ENCODE results near the gene MRPL33.

MRPL33 gene

DNA sequence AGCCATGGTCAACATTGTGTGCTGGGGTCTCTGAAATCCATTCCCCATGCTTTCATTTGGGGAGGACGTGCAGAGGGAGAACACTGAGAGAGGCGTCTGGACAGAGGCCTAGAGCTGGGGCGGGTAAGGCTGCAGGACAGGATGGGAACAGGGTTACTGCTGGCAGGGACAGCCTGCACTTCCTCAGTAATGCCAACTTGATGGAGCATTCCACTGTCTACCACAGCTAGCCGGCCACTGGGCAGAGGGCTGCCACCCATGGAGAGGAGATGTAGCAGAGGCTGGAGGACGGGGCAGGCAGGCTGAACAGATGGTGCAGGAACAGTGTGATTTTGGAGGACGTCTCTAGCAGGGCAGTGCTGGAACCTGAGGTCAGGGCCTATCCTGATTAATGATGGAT lies 29.3 kb downstream of the MRPL33 start:
- no peaks in the 10 kb centered on the region for H3K36me3 ChIP-seq (ENCODE audit: insufficient read depth, low read length)
- H3K4me1 ChIP-seq (ENCODE audit: insufficient read depth, low read length), result peaks cover 12% of the 10 kb centered on the region
- no peaks in the 10 kb centered on the region for H3K9me3 ChIP-seq (ENCODE audit: control insufficient read depth, insufficient read depth, low read length)
- no peak overlapping the region for H3K9ac ChIP-seq (ENCODE audit: low read depth, low read length)

DNA sequence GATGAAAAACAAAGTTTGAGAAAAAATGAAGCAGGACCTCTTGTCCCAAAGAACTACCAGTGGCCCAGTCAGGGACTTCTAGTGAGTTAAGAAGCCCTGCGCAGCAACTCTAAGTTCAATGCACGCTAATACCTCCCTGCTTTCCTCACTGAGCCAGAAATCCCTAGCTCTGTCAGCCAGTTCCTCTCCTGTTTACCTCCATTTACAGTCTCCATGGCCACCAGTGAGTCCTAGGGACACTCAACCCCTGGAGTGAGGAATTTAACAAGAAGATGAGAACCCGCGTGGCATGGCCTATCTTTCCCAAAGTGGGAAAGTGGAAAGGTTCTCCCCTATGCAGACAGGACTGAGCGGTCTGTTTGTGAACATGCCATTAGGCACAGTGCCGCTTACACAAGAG lies 31.0 kb downstream of the MRPL33 start:
- H3K36me3 ChIP-seq (ENCODE audit: insufficient read depth, low read length), result no peaks in the 10 kb centered on the region
- peaks cover 12% of the 10 kb centered on the region for H3K4me1 ChIP-seq (ENCODE audit: insufficient read depth, low read length)
- no peaks in the 10 kb centered on the region for H3K9me3 ChIP-seq (ENCODE audit: control insufficient read depth, insufficient read depth, low read length)
- no peak overlapping the region for H3K9ac ChIP-seq (ENCODE audit: low read depth, low read length)

DNA sequence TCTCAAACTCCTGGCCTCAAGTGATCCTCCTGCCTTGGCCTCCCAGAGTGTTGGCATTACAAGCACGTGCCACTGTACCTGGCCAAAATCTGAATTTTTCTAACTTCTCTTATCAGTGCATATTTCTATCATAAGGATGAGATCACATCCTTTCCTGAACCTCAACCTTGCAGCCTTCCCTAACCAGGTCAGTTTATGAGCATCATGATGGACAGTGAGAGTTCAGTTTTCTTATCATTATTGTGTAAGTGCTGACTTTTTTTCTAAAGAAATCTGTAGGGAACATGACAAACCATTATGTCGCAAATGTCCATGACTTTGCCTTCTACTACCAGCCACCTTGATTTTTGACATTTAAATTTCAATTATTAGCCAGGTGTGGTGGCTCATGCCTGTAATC lies 31.5 kb downstream of the MRPL33 start:
- no peak overlapping the region for H3K9ac ChIP-seq (ENCODE audit: low read depth, low read length)
- H3K9me3 ChIP-seq (ENCODE audit: control insufficient read depth, insufficient read depth, low read length), result no peaks in the 10 kb centered on the region
- peaks cover 12% of the 10 kb centered on the region for H3K4me1 ChIP-seq (ENCODE audit: insufficient read depth, low read length)
- H3K36me3 ChIP-seq (ENCODE audit: insufficient read depth, low read length), result no peaks in the 10 kb centered on the region

DNA sequence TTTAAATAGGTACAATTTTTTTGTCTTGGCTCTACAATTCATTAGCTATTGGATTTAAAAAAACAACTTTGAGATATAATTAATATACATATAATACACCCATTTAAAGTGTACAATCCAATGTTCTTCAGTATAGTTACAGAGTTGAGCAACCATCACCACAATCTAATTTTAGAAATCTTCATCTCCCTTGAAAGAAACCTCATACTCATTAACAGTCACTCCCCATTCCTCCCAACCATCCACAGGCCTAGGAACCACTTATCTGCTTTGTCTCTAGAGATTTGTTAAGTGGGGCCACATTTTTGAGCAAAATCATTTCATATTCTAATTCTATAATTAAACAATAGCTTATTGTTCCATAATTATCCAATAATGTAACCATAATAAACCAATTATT lies 32.6 kb downstream of the MRPL33 start:
- no peaks in the 10 kb centered on the region for H3K9me3 ChIP-seq (ENCODE audit: control insufficient read depth, insufficient read depth, low read length)
- no peaks in the 10 kb centered on the region for H3K36me3 ChIP-seq (ENCODE audit: insufficient read depth, low read length)
- no peak overlapping the region for H3K9ac ChIP-seq (ENCODE audit: low read depth, low read length)
- peaks cover 7% of the 10 kb centered on the region for H3K4me1 ChIP-seq (ENCODE audit: insufficient read depth, low read length)

DNA sequence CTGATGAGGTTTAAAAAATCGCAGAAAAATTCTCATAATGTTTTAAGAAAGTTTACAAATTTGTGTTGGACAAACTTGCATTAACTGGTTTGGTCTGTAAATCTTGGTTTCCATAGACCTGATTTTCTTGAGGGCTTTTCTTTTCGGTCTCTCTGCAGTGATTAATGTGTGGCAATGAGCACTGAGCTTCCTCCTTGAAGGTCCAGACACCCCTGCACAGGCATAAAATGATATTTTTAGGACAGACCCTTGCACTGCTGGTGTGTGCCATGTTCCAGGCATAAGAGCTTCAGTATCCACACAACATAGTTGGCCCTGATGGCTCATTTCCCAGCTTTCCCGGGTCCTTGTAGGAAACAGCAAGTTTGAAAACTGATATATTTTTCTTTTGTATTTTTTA lies 33.7 kb downstream of the MRPL33 start:
- Histone ChIP-seq H3K9me3 (ENCODE audit: control insufficient read depth, insufficient read depth, low read length) (no peaks in the 10 kb centered on the region), H3K9ac (ENCODE audit: low read depth, low read length) (no peak overlapping the region), H3K36me3 (ENCODE audit: insufficient read depth, low read length) (no peaks in the 10 kb centered on the region), H3K4me1 (ENCODE audit: insufficient read depth, low read length) (no peaks in the 10 kb centered on the region; the same call in 1 of the 2 replicates)

DNA sequence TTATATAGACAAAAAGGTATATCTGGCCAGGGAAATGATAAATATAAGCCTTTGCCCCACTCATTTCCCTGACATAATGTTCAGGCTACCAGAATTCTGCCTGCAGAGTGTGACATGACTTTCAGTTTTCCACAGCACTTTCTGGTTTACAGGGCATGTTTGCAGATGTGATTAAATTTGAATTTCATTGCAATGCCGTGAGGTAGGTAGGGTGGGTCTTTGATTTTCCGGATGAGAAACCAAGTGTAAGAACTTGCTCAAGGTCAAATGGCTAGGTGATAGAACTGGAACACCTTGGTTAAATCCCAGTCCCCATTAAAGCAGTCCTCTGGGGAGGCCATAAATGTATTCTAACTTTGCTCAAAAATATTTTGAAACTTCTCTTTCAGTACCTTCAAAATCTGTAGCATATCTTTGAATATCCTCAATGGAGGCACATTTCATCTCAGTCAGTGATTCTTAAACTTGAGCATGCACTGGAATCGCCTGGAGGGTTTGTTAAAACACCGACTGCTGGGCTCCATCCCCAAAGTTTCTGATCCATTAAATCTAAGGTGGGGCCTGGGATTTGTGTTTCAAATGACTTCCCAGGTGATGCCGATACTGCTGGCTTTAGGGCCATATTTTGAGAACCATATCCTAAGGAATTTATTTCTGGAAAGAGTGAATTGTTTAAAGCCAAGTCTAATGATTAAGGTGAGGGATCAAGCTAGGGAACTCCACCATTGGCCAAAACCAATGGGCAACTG lies 35.0 kb downstream of the MRPL33 start:
- no peak overlapping the region for H3K9ac ChIP-seq (ENCODE audit: low read depth, low read length)
- H3K36me3 ChIP-seq (ENCODE audit: insufficient read depth, low read length), result no peaks in the 10 kb centered on the region
- H3K4me1 ChIP-seq (ENCODE audit: insufficient read depth, low read length), result no peaks in the 10 kb centered on the region

DNA sequence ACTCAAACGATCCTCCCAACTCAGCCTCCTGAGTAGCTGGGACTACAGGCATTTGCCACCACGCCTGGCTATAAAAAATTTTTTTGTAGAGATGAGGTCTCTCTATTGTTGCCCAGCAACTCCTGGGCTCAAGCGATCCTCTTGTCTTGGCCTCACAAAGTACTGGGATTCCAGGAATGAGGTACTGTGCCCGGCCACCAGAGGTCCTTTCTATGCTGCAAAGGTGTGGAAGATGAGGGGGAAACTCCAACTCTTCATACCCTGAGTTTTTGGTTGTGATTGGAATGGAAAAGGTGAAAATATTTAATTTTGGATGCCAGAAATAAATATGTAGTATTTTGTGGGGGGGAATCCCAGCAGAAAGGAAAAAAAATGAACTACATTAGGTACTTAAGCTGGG lies 36.0 kb downstream of the MRPL33 start:
- Histone ChIP-seq H3K4me1 (ENCODE audit: insufficient read depth, low read length) (no peaks in the 10 kb centered on the region), H3K9me3 (ENCODE audit: control insufficient read depth, insufficient read depth, low read length) (no peaks in the 10 kb centered on the region), H3K36me3 (ENCODE audit: insufficient read depth, low read length) (no peaks in the 10 kb centered on the region), H3K9ac (ENCODE audit: low read depth, low read length) (no peak overlapping the region)

More for the DNA sequence above, 35.0 kb downstream of the MRPL33 start:
- H3K9me3 ChIP-seq (ENCODE audit: control insufficient read depth, insufficient read depth, low read length), result no peaks in the 10 kb centered on the region

DNA sequence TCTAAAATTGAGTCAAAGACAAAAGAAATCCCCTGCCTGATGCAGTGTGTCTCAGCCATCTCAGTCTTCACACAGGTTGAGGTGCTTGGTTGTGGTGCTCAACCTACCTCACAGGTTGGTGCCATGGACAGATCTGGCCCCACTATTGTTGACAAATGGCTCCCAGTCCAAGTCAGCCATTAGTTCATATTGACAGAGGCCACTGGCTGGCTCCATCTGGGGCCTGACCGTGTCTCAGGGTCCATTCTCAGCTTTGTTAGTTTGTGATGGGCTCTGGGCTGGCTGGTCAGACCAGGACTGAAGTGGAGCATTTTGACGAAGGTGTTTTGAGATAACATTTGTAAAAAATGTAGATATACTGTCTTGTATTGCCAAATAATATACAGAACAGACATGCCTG lies 36.9 kb downstream of the MRPL33 start:
- Histone ChIP-seq H3K9me3 (ENCODE audit: control insufficient read depth, insufficient read depth, low read length) (no peaks in the 10 kb centered on the region), H3K9ac (ENCODE audit: low read depth, low read length) (no peak overlapping the region), H3K4me1 (ENCODE audit: insufficient read depth, low read length) (no peaks in the 10 kb centered on the region), H3K36me3 (ENCODE audit: insufficient read depth, low read length) (no peaks in the 10 kb centered on the region)

DNA sequence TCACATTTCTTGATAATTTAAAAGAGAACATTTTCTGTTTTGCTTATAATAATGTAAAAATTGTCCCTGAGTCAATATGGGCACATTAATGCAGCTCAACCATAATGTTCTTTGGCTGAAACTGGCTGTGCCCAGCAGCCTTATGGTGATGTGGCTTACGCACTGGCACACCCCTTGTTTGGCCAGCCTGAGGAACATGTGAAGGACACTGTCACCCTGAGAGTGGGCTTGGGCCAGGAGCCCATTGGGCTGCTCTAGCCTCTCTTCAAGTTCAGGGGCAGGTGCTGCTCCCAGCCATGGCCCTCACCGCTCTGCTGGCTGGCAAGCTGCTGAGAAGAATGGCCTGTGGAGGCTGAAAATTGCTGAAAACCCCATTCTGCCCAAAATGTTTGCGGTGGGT lies 37.5 kb downstream of the MRPL33 start:
- no peak overlapping the region for H3K9ac ChIP-seq (ENCODE audit: low read depth, low read length)
- H3K4me1 ChIP-seq (ENCODE audit: insufficient read depth, low read length), result no peaks in the 10 kb centered on the region
- H3K9me3 ChIP-seq (ENCODE audit: control insufficient read depth, insufficient read depth, low read length), result no peaks in the 10 kb centered on the region
- H3K36me3 ChIP-seq (ENCODE audit: insufficient read depth, low read length), result no peaks in the 10 kb centered on the region

DNA sequence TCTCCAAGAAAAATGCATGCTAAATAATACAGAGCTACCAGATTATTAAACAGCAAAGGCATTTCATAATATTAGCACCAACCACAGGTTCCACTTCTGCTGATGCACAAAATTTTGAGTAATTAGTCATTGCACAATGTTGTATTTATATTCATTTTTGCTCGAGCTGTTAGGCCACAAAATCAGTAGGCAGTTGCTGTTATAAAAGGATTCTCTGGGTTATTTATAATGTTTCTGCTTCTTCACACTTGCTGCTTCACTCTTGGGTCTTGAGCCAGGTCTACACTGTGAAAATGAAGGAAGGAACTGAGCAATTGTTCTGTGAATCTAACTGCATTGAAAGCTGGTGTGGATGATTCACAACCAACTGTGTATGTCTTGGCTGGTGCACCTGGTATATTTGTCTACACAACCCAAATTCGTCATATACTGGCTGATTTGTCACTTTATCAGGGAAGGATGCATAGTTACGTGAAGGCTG lies 38.3 kb downstream of the MRPL33 start:
- no peaks in the 10 kb centered on the region for H3K9me3 ChIP-seq (ENCODE audit: control insufficient read depth, insufficient read depth, low read length)
- no peaks in the 10 kb centered on the region for H3K36me3 ChIP-seq (ENCODE audit: insufficient read depth, low read length)
- no peak overlapping the region for H3K9ac ChIP-seq (ENCODE audit: low read depth, low read length)
- H3K4me1 ChIP-seq (ENCODE audit: insufficient read depth, low read length), result no peaks in the 10 kb centered on the region

DNA sequence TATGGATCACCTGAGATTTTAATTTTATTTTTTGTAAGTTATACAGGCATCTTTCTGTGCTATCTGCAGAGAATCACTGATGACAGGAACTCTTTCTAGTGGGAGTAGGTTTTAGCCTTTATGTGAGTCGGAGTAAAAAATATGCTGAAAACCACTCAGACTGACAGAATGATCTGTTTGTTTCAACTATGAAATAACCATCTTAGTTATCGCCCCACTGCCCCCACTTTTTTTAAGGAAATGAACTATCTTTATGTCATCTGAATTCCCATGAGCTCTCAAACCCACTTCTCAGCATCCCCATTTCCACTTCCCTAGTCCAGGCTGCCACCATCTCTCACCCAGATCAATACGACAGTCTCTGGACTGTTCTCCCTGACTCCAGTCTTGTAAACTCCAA lies 38.9 kb downstream of the MRPL33 start:
- Histone ChIP-seq H3K4me1 (ENCODE audit: insufficient read depth, low read length) (no peaks in the 10 kb centered on the region), H3K36me3 (ENCODE audit: insufficient read depth, low read length) (no peaks in the 10 kb centered on the region), H3K9ac (ENCODE audit: low read depth, low read length) (no peak overlapping the region), H3K9me3 (ENCODE audit: control insufficient read depth, insufficient read depth, low read length) (no peaks in the 10 kb centered on the region)

DNA sequence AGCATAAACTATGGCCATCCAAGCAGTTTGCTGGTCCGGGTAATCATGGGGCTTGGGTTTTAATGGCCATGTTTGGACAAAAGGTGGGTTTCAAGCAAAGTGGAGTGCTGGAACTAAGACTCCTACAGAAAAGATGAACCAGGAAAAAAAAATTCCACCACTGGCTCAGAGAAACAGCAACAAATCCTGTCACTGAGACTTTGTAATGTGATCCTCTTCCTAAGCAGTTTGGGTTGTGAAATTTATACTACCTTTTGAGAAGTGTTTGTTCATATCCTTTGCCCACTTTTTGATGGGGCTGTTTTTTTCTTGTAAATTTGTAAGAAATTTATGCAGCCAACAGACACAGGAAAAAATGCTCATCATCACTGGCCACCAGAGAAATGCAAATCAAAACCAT lies 40.2 kb downstream of the MRPL33 start:
- Histone ChIP-seq H3K36me3 (ENCODE audit: insufficient read depth, low read length) (no peaks in the 10 kb centered on the region), H3K4me1 (ENCODE audit: insufficient read depth, low read length) (no peaks in the 10 kb centered on the region), H3K9me3 (ENCODE audit: control insufficient read depth, insufficient read depth, low read length) (no peaks in the 10 kb centered on the region), H3K9ac (ENCODE audit: low read depth, low read length) (no peak overlapping the region)

DNA sequence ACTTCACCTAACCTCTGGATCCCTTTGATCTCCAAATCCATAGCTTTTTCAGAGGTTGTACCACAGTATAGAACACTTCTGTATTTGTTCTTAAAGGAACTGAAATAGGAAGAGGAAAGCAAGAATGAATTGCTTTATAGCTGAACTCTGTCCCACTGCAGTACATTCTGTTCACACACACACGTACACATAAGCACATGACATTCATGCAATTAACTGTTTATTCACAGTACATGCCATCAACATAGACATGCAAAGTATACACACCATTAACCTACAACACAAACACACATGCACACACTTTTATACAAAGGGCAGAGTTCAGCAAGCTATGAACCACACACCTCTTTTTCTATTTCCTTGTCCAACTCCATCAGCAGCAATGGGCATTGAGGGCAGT lies 43.2 kb downstream of the MRPL33 start:
- Histone ChIP-seq H3K4me1 (ENCODE audit: insufficient read depth, low read length) (no peaks in the 10 kb centered on the region), H3K9me3 (ENCODE audit: control insufficient read depth, insufficient read depth, low read length) (no peaks in the 10 kb centered on the region), H3K36me3 (ENCODE audit: insufficient read depth, low read length) (no peaks in the 10 kb centered on the region), H3K9ac (ENCODE audit: low read depth, low read length) (no peak overlapping the region)

DNA sequence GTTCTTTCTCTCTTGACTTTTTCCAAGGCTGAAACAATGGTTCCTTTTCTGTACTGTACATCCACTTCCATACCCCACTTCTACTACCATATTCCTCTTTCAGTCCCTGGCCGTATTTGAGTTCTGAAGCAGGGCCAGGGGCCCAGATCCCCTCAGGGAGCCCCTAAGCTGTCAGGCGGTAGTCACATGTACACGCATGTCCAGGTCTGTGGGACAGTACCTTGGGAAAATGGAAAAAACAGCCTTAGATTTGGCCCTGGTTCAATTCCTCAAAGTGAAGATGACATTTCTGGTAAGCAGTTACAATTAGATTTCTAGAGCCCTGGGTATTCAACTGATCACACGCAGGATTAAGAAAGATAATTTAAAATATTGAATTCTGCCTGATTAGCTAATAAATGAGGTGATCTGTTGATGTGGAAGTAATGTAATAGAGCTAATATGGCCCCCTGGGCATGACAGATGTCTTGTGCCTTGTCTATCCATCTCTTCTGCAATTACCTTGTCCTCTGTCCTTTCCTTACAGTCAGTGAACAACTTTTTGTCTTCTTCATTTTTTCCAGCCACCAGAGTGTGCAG lies 44.4 kb downstream of the MRPL33 start:
- Histone ChIP-seq H3K9ac (ENCODE audit: low read depth, low read length) (no peak overlapping the region), H3K9me3 (ENCODE audit: control insufficient read depth, insufficient read depth, low read length) (no peaks in the 10 kb centered on the region), H3K36me3 (ENCODE audit: insufficient read depth, low read length) (no peaks in the 10 kb centered on the region), H3K4me1 (ENCODE audit: insufficient read depth, low read length) (no peaks in the 10 kb centered on the region)

DNA sequence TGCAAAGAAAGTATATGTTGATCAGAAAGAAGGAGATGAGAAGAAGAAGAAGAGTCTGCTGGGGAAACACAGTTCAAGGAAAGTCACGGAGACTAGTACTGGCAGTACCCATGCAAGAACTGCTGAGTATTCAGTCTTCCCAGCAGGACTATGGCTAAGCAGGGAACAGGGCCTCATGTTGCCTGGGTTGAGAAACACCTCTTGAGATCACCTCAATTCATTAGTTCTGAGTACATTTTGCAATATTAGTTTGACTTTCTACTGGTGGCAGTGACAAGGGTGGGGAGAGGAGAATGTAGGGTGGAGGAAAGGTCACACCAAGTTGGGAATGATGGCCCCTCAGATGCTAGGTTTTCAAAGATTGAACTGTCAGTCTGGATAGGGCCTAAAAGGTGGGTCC lies 50.5 kb downstream of the MRPL33 start:
- Histone ChIP-seq H3K4me1 (ENCODE audit: insufficient read depth, low read length) (no peaks in the 10 kb centered on the region), H3K9me3 (ENCODE audit: control insufficient read depth, insufficient read depth, low read length) (no peaks in the 10 kb centered on the region; the same call in 1 of the 2 replicates), H3K36me3 (ENCODE audit: insufficient read depth, low read length) (no peaks in the 10 kb centered on the region), H3K9ac (ENCODE audit: low read depth, low read length) (no peak overlapping the region)
